ENCODE data around the gene KCND3.

KCND3 gene

GRCh38 chr1:111956155-111956771 lies 33.2 kb downstream of the KCND3 start:
- DNase-seq (ENCODE audit: insufficient read length), result no peak
- FAIRE-seq, result no peak

GRCh38 chr1:111955755-111956154 lies 33.7 kb downstream of the KCND3 start:
- no peak for FAIRE-seq
- no peak for DNase-seq (ENCODE audit: insufficient read length)
- TF ChIP-seq POLR2A (IDR thresholded peaks at IDR 0.05; ENCODE audit: low read depth, low read length) (no peak), POLR2AphosphoS5 (IDR thresholded peaks at IDR 0.05; ENCODE audit: low read depth, low read length) (no peak), TAF1 (IDR thresholded peaks at IDR 0.05; ENCODE audit: borderline replicate concordance, low read depth, low read length) (no peak)

More at GRCh38 chr1:111956155-111956771, 33.2 kb downstream of the KCND3 start:
- TF ChIP-seq POLR2AphosphoS5 (IDR thresholded peaks at IDR 0.05; ENCODE audit: low read depth, low read length), result no peak
- no peak for TF ChIP-seq POLR2A (IDR thresholded peaks at IDR 0.05; ENCODE audit: low read depth, low read length)
- TF ChIP-seq TAF1 (IDR thresholded peaks at IDR 0.05; ENCODE audit: borderline replicate concordance, low read depth, low read length), result no peak

GRCh38 chr1:111953797-111954196 lies 35.7 kb downstream of the KCND3 start:
- no peak for DNase-seq (ENCODE audit: insufficient read length)
- FAIRE-seq, result no peak
- no peak for TF ChIP-seq POLR2A (IDR thresholded peaks at IDR 0.05; ENCODE audit: low read depth, low read length)
- TF ChIP-seq POLR2AphosphoS5 (IDR thresholded peaks at IDR 0.05; ENCODE audit: low read depth, low read length), result no peak
- TF ChIP-seq TAF1 (IDR thresholded peaks at IDR 0.05; ENCODE audit: borderline replicate concordance, low read depth, low read length), result no peak

- FAIRE-seq, result no peak
- DNase-seq (ENCODE audit: insufficient read length), result no peak
- TF ChIP-seq TAF1 (IDR thresholded peaks at IDR 0.05; ENCODE audit: borderline replicate concordance, low read depth, low read length) (no peak), POLR2A (IDR thresholded peaks at IDR 0.05; ENCODE audit: low read depth, low read length) (no peak), POLR2AphosphoS5 (IDR thresholded peaks at IDR 0.05; ENCODE audit: low read depth, low read length) (no peak)
These were observed 37.3 kb downstream of the KCND3 start for GRCh38 chr1:111952125-111952657.

- DNase-seq (ENCODE audit: insufficient read length), result no peak
- TF ChIP-seq TAF1 (IDR thresholded peaks at IDR 0.05; ENCODE audit: borderline replicate concordance, low read depth, low read length) (no peak), POLR2A (IDR thresholded peaks at IDR 0.05; ENCODE audit: low read depth, low read length) (no peak), POLR2AphosphoS5 (IDR thresholded peaks at IDR 0.05; ENCODE audit: low read depth, low read length) (no peak)
- no peak for FAIRE-seq
These were observed 41.0 kb downstream of the KCND3 start for GRCh38 chr1:111948209-111949171.

GRCh38 chr1:111943846-111944749 lies 45.4 kb downstream of the KCND3 start:
- DNase-seq (ENCODE audit: insufficient read length) (no peak), FAIRE-seq (no peak)
- no peak for TF ChIP-seq POLR2A (IDR thresholded peaks at IDR 0.05; ENCODE audit: low read depth, low read length)
- TF ChIP-seq TAF1 (IDR thresholded peaks at IDR 0.05; ENCODE audit: borderline replicate concordance, low read depth, low read length), result no peak
- no peak for TF ChIP-seq POLR2AphosphoS5 (IDR thresholded peaks at IDR 0.05; ENCODE audit: low read depth, low read length)

- DNase-seq (ENCODE audit: insufficient read length) (no peak), FAIRE-seq (no peak)
- TF ChIP-seq POLR2AphosphoS5 (IDR thresholded peaks at IDR 0.05; ENCODE audit: low read depth, low read length), result no peak
- TF ChIP-seq TAF1 (IDR thresholded peaks at IDR 0.05; ENCODE audit: borderline replicate concordance, low read depth, low read length), result no peak
- TF ChIP-seq POLR2A (IDR thresholded peaks at IDR 0.05; ENCODE audit: low read depth, low read length), result no peak
These were observed 46.4 kb downstream of the KCND3 start for GRCh38 chr1:111943066-111943465.

- DNase-seq (ENCODE audit: insufficient read length) (no peak), FAIRE-seq (no peak)
- TF ChIP-seq POLR2A (IDR thresholded peaks at IDR 0.05; ENCODE audit: low read depth, low read length) (no peak), TAF1 (IDR thresholded peaks at IDR 0.05; ENCODE audit: borderline replicate concordance, low read depth, low read length) (no peak), POLR2AphosphoS5 (IDR thresholded peaks at IDR 0.05; ENCODE audit: low read depth, low read length) (no peak)
These were observed 50.9 kb downstream of the KCND3 start for GRCh38 chr1:111938536-111938935.

GRCh38 chr1:111938123-111938522 lies 51.3 kb downstream of the KCND3 start:
- DNase-seq (ENCODE audit: insufficient read length) (no peak), FAIRE-seq (no peak)
- TF ChIP-seq POLR2A (IDR thresholded peaks at IDR 0.05; ENCODE audit: low read depth, low read length) (no peak), TAF1 (IDR thresholded peaks at IDR 0.05; ENCODE audit: borderline replicate concordance, low read depth, low read length) (no peak), POLR2AphosphoS5 (IDR thresholded peaks at IDR 0.05; ENCODE audit: low read depth, low read length) (no peak)

- no peak for DNase-seq (ENCODE audit: insufficient read length)
- FAIRE-seq, result no peak
- no peak for TF ChIP-seq POLR2A (IDR thresholded peaks at IDR 0.05; ENCODE audit: low read depth, low read length)
- no peak for TF ChIP-seq TAF1 (IDR thresholded peaks at IDR 0.05; ENCODE audit: borderline replicate concordance, low read depth, low read length)
- TF ChIP-seq POLR2AphosphoS5 (IDR thresholded peaks at IDR 0.05; ENCODE audit: low read depth, low read length), result no peak
These were observed 52.2 kb downstream of the KCND3 start for GRCh38 chr1:111937147-111937725.

Measured in GM12892 (cell line).